C4-2B (cell line): ENCODE data around the gene SRBD1.

Experiments
- H3K27ac ChIP-seq: fragments of 450-650 bp; 2 replicates; pipeline ENCODE4 v1.5.1; 2017
- ZFX ChIP-seq: fragments of 450-650 bp; IDR thresholded peaks from 2 replicates; pipeline ENCODE4 v1.6.1; 2017
- TF ChIP-seq, protein P1 (sequence below): fragments of 450-650 bp; conservative IDR thresholded peaks from 2 replicates; pipeline ENCODE4 v1.5.1; 2017; ENCODE audit warnings: mild to moderate bottlenecking

Gene SRBD1, protein sequence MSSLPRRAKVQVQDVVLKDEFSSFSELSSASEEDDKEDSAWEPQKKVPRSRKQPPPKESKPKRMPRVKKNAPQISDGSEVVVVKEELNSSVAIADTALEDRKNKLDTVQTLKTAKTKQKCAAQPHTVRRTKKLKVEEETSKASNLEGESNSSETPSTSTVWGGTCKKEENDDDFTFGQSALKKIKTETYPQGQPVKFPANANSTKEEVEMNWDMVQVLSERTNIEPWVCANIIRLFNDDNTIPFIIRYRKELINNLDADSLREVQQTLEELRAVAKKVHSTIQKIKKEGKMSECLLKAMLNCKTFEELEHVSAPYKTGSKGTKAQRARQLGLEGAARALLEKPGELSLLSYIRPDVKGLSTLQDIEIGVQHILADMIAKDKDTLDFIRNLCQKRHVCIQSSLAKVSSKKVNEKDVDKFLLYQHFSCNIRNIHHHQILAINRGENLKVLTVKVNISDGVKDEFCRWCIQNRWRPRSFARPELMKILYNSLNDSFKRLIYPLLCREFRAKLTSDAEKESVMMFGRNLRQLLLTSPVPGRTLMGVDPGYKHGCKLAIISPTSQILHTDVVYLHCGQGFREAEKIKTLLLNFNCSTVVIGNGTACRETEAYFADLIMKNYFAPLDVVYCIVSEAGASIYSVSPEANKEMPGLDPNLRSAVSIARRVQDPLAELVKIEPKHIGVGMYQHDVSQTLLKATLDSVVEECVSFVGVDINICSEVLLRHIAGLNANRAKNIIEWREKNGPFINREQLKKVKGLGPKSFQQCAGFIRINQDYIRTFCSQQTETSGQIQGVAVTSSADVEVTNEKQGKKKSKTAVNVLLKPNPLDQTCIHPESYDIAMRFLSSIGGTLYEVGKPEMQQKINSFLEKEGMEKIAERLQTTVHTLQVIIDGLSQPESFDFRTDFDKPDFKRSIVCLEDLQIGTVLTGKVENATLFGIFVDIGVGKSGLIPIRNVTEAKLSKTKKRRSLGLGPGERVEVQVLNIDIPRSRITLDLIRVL

DNA sequence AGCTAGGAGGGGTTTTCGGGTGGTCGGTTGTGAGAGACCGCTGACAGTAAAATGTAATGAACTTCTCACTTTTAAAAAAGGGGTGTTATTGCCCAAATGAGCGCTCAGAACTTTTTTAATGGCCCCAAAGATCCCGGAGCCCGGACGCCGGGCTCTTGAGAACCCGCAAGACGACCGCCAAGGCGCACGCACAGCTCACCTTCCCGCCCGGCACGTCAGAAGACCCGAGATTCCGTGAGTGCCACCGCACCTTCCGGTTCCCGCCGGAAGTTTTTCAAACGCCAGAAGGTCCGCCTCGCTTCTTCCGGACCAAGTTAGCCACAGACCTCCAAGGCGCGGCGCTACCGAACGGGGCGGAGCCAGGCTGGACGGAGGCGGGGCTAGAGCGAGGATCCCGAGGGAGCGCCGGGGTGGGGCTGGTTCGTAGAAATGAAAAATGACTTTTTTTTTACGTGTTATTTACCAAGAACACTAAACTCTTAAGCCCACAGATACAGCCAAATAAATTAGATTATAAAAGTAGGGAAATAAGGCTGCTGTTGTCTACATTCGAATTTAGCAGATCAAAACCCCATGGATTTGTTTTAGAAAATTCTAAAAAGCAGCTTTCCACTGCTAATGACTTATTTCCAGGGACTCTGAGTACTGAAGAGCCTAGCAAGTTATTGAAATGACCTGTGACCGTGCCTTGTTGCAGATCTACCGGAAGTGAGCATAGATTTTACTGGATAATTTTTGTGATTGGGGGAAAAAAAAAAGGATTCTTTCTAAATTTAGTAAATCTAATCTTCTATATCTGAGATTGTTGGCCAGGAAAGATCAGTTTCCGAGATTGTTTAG lies at the start of gene SRBD1:
SRBD1 (minus strand) TSS at position 248 of the 840 bp plus-strand sequence. CDS start 5,826 bp downstream, outside the sequence.
- peak within 1 kb of the TSS; percentile 86 for H3K27ac ChIP-seq
- no peak for TF ChIP-seq ZFX
- TF ChIP-seq, protein P1, sequence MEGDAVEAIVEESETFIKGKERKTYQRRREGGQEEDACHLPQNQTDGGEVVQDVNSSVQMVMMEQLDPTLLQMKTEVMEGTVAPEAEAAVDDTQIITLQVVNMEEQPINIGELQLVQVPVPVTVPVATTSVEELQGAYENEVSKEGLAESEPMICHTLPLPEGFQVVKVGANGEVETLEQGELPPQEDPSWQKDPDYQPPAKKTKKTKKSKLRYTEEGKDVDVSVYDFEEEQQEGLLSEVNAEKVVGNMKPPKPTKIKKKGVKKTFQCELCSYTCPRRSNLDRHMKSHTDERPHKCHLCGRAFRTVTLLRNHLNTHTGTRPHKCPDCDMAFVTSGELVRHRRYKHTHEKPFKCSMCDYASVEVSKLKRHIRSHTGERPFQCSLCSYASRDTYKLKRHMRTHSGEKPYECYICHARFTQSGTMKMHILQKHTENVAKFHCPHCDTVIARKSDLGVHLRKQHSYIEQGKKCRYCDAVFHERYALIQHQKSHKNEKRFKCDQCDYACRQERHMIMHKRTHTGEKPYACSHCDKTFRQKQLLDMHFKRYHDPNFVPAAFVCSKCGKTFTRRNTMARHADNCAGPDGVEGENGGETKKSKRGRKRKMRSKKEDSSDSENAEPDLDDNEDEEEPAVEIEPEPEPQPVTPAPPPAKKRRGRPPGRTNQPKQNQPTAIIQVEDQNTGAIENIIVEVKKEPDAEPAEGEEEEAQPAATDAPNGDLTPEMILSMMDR, result no peak; the same call in 1 of the 2 replicates

DNA sequence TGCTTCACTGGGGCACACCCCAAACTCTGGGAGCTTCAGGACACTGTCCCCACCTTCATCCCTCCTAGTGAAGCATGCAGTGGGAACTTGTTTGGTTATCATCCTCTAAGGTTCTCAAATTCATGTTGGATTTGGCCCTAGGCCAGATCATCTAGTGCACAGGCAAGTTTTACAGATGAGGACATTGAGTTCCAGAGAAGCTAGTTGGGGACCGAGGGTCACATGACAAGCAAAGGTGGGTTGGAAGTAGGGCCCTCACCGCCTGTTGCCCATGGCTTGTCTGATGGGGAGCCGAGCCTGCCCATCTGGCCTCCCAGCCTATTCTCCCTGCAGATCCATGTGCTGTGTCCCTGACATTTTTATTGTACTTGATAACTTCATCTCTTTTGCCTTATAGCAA lies 43.2 kb upstream of the SRBD1 start:
- no peak overlapping the region for H3K27ac ChIP-seq
- TF ChIP-seq, protein P1, result no peak
- TF ChIP-seq ZFX, result no peak

DNA sequence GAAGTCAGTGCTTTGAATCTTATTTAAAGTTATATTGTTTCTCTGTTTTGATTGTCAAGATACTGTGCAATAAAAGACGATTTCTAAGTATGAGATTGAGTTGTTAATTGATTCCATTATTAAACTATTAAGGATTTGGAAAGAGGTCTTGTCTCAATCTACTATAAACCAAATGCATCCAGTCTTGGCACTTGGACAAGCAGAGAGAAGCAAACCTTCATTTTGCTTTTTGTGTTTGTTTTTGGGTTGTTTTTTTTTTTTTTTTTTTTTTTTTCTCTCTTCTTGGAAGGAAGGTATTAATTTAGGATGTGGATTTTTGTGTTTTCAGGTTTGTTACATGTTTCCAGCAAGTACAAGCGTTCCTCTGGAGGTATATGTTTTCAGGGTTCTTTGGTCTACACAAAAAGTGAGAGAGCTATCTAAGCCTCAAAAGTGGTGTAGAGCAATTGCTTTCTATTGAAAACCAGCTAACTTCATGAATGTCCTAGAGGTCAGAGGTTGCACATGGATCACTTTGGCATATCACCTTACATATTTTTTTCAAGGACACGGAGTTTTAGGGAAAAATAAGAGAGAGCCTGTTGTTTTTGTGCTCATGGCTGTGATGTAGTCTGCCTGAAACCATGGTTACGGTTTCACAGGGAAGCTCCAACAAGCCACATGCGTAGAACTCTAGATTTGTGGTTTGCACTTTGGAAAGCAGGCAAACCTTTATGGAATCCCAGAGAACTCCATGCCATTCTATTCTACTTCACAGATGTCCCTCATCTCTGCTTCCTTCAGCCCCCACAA lies 42.3 kb upstream of the SRBD1 start:
- H3K27ac ChIP-seq, result no peak overlapping the region
- TF ChIP-seq, protein P1, result no peak
- no peak for TF ChIP-seq ZFX

DNA sequence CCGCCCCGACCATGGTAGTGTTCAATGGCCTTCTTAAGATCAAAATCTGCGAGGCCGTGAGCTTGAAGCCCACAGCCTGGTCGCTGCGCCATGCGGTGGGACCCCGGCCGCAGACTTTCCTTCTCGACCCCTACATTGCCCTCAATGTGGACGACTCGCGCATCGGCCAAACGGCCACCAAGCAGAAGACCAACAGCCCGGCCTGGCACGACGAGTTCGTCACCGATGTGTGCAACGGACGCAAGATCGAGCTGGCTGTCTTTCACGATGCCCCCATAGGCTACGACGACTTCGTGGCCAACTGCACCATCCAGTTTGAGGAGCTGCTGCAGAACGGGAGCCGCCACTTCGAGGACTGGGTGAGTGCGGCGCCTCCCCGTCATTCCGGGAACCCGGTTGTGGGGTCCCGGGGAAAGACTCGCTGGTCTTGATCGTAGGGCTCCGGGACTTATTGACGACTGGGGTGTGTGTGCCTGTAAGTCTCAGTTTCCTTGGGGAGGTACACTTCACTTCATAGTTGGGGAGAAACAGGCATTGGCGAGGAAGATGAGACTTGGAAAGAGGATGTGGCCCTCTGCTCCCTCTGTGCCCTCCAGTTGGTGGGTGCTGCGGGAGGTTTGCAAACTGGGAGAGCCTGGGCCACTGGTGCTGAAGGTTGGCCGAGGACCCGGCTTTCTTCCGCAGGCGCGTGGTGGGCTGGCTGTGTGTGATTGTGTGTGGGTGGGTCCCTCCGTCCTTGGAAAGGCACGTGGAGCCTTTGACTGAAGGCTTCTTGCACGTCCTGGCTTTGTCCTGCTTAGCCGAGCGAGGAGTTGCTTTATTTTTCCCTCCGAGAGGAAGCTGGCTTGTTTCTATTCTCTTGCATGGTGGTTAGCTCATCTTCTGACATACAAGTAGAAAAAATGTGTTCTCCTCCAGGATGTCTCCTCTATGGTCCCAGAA lies 41.3 kb upstream of the SRBD1 start:
- TF ChIP-seq, protein P1, result no peak
- no peak for TF ChIP-seq ZFX
- peak overlapping the region; percentile 87 for H3K27ac ChIP-seq

DNA sequence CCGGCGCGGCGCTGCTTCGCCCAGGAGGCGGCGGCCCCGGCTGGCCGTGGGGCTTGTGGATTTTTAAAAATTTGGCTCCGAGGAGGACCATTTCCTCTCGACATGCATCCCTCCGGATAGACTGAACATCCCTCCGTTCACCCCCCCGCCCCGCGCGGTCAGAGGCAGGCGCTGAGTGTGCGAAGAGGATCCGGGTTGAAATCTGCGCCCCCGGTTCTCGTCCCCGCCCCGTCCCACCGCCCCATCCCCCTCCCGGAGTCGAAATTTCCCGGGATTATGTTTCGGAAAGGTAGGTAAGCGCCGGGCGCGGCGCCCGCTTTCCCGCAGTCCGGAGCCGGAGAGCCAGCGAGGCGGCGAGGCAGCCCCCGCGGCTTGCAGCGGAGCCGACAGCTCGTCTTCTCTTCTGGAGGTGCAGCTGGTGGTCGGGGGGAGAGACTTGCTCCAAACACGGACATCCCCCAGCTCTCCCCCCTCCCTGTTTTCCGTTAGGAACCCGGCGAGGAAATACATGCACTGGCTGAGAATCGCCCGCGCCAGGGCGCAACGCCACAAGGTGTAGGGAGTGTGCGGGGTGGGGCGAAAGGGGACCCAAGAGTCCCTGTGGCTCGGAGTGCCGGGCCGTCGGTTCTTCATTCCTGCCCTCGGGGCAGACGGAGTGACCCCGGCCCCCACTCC lies 40.5 kb upstream of the SRBD1 start, which contains the start of gene PRKCE:
PRKCE (plus strand) TSS at position 261 of the 675 bp plus-strand sequence.
- peak within 1 kb of the TSS; percentile 87 for H3K27ac ChIP-seq
- no peak for TF ChIP-seq ZFX
- TF ChIP-seq, protein P1, result no peak
